RWPE1 (cell line): ENCODE results near the gene PRPF38B.

Experiments used
- CTCF ChIA-PET: fragments of 350-600 bp; sonication (Branson Sonifier 250); formaldehyde crosslinking; extraction: SDS; loops from one replicate; lab custom pipeline; 2021; lab: Yijun Ruan, JAX
- POLR2A ChIA-PET: fragments of 400-600 bp; formaldehyde crosslinking; extraction: SDS; loops from one replicate; lab custom pipeline; 2020; ENCODE audit warnings: antibody characterized with exemption; ENCODE audit not compliant: low non-redundant PET; lab: Yijun Ruan, JAX
- DNase-seq: peaks from one replicate; pipeline ENCODE4 v3.0.0; 2012; ENCODE audit warnings: low spot score
- H3K27ac ChIP-seq: fragments of 450-650 bp; 2 replicates; pipeline ENCODE4 v1.5.1; 2017
- TF ChIP-seq, protein P1 (sequence below): fragments of 450-650 bp; conservative IDR thresholded peaks from 2 replicates; pipeline ENCODE4 v1.5.1; 2017; ENCODE audit warnings: low read depth, mild to moderate bottlenecking

The PRPF38B gene

DNA sequence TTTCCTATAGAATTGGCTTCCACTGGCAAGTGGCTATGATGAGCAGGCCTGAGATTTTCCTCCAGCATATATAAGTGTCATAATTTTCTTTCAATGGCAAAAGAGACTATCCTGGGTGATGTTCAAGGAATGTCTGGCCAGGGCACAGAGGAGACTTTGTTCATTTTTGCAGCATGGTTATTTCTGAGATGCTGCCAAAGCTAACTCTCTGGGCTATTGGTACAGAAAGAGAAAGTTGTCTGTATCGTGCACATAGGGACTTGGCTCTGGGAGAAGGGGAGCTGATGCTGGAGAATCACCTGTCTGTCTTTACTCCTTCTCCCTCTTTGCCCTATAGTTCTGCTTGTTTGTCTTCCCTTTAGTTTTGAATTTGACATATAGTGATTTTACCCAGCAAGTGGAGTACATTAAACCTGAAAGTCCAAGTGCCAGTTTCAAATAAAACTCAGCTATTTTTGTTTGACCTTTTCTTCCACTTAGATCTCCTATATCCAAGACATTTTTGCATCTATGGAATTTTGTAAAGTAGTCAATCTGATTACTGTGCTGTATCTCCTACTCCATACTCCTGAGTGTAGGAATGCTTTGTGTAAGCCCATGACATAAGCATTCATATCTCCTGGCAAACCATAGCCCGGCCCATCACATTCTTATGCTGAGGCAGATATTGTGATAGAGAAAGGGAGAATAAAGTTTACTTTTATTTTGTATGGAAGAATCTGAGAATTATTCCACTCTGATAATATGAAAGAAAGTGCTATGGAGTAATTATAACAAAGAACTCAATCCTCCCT, 24.5 kb downstream of the PRPF38B start:
- DNase-seq, result no peak
- POLR2A ChIA-PET, result no interaction called here
- CTCF ChIA-PET, result interaction anchor here (0.5 kb wide), 1 partner anchor 829 kb away, joined by 3 read pairs; no protein-coding TSS in a partner anchor
- TF ChIP-seq, protein P1, sequence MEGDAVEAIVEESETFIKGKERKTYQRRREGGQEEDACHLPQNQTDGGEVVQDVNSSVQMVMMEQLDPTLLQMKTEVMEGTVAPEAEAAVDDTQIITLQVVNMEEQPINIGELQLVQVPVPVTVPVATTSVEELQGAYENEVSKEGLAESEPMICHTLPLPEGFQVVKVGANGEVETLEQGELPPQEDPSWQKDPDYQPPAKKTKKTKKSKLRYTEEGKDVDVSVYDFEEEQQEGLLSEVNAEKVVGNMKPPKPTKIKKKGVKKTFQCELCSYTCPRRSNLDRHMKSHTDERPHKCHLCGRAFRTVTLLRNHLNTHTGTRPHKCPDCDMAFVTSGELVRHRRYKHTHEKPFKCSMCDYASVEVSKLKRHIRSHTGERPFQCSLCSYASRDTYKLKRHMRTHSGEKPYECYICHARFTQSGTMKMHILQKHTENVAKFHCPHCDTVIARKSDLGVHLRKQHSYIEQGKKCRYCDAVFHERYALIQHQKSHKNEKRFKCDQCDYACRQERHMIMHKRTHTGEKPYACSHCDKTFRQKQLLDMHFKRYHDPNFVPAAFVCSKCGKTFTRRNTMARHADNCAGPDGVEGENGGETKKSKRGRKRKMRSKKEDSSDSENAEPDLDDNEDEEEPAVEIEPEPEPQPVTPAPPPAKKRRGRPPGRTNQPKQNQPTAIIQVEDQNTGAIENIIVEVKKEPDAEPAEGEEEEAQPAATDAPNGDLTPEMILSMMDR, result no peak
- no peak overlapping the region for H3K27ac ChIP-seq

DNA sequence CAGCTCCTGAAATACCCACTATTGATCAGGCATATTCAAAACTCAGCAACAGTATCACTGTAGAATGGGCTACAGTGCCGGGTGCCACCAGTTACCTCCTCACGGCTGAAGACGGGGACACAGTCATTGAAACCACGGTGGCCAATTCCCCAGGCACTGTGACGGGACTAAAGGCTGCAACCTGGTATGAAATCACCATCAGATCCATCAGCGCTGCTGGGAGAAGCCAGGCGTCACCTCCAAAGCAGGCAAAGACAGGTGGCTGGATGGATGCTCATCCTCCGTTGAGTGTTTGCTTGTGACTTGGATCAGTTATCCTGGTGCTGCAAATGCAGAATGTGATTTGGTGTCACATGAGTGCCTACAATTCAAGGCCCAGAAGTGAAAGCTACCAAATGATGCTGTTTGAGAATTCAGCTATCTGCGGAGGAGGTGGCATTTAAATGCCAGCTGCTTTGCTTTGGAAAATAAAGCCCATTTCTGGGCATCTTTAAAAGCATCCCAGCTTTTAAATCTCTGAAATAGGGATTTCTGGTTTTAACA, 25.7 kb downstream of the PRPF38B start:
- no peak overlapping the region for H3K27ac ChIP-seq
- ChIA-PET POLR2A (no interaction called here), CTCF (no interaction called here)
- TF ChIP-seq, protein P1, result no peak
- DNase-seq, result no peak

DNA sequence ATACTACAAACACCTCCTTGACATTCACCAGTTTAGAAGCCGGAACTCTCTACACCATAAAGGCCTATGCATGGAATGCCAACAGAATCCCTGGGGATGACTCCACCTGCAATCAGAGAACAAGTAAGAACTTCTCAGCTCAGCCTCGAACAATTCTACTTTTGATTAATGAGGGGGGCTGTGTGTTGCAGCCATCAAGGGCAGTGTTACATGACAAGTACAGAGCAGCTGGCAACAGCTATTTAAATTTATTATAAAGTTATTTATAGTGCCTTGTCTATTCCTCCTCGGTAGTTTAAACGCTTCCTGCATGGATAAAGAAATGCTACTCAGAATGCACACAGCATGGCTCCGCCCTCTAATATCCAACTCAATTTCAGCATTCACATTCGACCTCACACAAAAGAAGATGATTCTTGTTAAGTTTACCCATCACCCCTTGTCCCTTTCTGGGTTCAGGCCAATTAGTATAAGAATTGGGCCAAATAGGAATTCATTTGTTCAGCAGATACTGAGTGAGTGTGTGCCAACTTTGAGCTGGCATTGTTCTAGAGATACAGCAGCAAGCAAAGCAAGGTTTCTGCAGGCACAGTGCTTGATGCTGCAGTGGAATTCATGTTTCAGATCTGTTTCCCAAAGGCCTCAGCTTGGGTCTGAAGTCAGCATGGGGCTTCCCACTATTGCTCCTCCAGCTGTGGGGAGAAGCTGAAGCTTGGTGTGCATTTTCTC, 27.0 kb downstream of the PRPF38B start:
- TF ChIP-seq, protein P1, result no peak
- DNase-seq, result no peak
- CTCF ChIA-PET, result interaction anchor here (1.1 kb wide), 1 partner anchor 10 kb away, joined by 3 read pairs; no protein-coding TSS in a partner anchor
- no peak overlapping the region for H3K27ac ChIP-seq
- POLR2A ChIA-PET, result no interaction called here

DNA sequence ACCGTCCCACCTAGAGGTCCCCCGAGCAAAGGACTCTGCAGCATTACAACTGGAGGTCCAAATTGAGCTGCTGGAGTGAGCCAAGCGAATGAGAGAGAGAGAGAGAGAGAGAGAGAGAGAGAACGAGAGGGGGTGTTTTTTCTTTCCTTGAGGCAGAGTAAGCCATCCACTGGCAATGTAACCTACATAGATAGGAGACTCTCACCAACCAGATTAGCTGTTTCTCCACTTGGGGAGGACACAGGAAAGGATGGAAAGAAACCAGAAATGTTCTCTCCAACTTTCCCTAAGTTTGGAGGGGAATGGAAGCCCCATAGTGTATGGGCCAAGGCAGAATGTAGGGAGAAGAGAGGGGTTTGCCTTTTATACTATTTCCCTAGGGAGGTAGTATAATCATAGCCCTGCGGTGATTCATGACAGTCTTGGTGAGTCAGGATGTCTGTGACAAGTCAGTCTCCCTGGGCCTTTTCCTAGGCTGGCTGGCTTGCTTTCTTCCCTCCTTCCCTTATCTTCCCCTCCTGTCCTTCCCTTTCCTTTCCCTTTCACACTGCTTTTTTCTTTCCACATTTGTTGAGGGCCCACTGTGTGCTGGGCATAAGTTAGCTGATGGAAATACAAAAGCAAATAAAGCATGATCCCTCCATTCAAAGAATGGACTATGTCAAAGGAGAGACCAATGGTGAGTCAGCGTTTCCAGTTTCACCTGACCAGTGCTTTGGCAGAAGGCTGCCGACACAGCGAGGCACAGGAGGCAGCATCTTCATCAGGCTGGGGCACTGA, 27.7 kb downstream of the PRPF38B start:
- ChIA-PET CTCF (interaction anchor here (0.6 to 1.1 kb wide), 2 partner anchors 11 to 468 kb away, joined by 3 read pairs; no protein-coding TSS in a partner anchor), POLR2A (no interaction called here)
- H3K27ac ChIP-seq, result no peak overlapping the region
- TF ChIP-seq, protein P1, result no peak
- peak; percentile 88 for DNase-seq

DNA sequence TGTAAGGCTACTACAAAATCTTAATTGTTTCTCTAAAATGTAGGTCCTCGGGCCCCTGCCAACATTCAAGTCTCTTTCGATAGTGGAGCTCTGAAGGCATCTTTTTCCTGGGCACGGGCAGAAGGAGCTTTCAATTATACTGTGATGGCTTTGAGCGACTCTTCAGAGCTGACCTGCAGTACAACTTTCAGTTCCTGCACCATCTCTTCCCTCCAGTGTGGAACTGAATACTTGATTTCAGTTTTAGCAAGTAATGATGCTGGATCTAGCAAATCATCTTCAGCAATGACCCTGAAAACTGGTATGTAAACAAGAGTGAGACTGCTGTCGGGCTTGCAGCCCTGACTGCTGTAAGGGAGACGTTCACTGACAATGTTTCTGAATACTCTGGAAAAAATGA, 30.2 kb downstream of the PRPF38B start:
- CTCF ChIA-PET, result interaction anchor here (0.6 kb wide), 1 partner anchor 56 kb away, joined by 3 read pairs; no protein-coding TSS in a partner anchor
- DNase-seq, result no peak
- POLR2A ChIA-PET, result no interaction called here
- TF ChIP-seq, protein P1, result no peak
- no peak overlapping the region for H3K27ac ChIP-seq

DNA sequence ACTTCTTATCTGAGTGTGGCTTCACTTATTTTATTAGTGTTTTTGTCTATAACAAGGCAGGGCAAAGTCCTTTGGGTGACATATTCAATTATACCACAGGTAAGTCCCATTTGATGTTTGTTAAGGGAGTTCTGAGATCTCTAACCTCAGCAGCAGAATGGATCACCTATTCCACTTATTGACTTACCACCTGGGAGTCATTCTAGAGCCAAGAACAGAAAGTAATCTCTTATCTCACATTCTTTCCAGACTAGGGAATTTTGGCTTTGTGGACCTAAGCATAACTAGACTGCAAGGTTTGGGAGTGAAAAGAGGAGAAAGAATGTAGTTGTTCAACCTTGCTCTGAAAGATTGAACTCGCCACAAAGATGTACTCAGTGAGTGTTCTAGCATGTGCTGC, 33.8 kb downstream of the PRPF38B start:
- H3K27ac ChIP-seq, result no peak overlapping the region
- CTCF ChIA-PET, result no interaction called here
- POLR2A ChIA-PET, result no interaction called here
- no peak for DNase-seq
- TF ChIP-seq, protein P1, result no peak
